GM18505 (cell line): ENCODE measurements around the gene HOXB7.
A peak's percentile ranks its signal among the peaks of the same experiment; 100 is the strongest.

Experiments used
- ATAC-seq: cut with Tn5 transposase; IDR thresholded peaks from one replicate; pipeline ENCODE4 v1.9.1; 2021; ENCODE audit not compliant: unreplicated experiment
- POLR2A ChIP-seq: IDR thresholded peaks from 4 replicates; pipeline ENCODE4 v1.6.1; 2011; ENCODE audit warnings: borderline replicate concordance; ENCODE audit not compliant: insufficient read depth, insufficient read length; ENCODE audit errors: extremely low read depth

Gene HOXB7

DNA sequence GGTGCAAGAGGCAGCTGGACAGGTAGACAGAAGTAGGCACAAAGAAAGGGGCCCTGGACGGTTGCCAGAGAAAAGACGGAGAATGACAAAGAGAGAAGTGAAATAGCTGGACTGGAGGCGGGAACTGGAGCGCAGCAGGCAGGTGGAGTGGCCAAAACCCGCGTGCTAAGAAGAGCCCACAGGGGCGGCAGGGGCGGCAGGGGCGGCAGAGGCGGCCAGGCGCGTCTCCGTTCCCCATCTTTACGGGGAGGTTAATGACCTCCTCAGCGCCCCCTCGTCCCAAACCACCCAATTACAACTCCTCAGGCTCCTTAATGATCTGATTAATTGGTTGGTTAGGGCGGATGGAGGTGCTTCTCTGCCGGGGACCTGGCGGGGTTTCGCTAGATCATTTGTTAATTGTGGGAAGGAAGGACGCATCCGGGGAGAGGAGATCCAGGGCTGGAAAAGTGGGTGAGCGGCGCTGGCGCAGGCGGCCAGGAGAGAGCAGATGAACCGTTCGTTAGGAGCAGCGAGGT lies 30.8 kb upstream of the HOXB7 start:
- no peak for TF ChIP-seq POLR2A
- ATAC-seq = no peak

DNA sequence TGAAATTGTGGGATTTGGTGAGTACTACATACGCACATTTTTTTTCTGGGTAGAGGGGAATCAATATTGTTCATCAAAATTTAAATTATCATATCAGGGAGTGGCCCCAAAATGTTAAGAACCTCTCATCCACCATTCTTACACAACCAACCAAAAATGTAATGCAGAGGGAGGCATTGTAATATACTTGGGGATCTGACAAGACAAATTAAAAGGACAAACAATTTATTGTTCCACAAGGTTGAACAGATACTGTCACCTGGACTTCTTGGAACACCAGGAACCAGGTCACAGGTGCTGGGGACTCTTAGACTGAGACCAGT lies 30.0 kb upstream of the HOXB7 start:
- TF ChIP-seq POLR2A = no peak
- no peak for ATAC-seq

DNA sequence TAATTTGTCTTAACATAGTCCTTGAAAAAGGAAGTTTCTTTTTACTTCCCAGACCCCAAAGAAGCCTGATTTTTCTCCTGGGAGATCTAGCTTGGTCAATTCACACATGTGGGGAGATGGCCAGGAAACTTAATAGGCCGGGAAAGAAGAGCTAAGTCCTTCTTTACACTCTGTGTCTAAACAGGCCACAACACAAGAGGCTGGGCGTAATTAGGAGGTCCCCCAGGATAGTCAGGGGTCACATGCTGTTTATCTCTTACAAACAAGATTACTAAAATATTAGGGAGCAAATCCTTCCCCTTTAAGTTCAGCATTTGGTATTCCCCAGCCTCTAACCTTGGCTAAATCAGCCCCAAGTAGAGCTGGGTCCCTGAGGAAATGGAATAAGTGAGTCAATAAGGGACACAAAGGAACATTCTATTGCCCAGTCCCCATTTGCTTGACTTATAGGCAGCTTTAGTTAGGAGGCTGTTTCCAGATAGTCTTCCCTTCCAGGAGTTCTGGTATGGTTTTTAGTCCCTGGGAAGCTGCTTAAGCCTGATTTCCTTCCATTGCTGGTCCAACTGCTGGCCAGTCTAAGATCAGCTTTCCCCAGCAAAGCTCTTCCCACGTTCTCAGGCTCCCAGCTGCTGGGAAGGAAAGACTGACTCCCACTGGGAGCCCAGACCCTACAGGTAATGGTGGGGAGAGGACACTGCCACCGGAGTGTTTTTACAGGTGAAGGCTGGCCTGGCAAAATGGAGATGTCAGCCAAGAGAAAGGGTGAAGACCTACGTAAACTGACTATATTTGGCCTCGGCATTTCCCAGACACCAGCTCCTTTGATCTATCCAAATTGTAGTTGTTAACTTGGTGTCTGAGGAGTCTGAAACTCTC lies 29.4 kb upstream of the HOXB7 start:
- TF ChIP-seq POLR2A = no peak
- no peak for ATAC-seq

DNA sequence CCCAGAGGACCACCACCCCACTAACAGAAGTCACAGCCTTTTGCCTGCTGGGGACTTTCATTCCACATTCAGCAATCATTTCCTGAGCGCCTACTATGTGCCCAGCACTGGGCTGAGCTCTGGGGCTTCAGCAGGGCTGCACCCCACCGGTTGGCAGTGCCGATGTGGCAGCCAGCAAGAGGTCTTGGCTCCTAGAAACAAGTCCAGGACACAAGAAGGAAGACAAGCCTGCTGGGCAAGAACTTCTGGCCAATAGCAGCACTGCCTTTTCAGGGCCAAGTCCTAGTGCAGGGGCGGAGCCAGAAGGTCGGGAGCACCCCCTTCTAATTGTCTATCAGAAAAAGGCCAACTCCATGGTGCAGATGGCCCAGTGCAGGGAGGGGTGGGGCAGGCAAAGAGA lies 28.3 kb upstream of the HOXB7 start:
- no peak for ATAC-seq
- no peak for TF ChIP-seq POLR2A

DNA sequence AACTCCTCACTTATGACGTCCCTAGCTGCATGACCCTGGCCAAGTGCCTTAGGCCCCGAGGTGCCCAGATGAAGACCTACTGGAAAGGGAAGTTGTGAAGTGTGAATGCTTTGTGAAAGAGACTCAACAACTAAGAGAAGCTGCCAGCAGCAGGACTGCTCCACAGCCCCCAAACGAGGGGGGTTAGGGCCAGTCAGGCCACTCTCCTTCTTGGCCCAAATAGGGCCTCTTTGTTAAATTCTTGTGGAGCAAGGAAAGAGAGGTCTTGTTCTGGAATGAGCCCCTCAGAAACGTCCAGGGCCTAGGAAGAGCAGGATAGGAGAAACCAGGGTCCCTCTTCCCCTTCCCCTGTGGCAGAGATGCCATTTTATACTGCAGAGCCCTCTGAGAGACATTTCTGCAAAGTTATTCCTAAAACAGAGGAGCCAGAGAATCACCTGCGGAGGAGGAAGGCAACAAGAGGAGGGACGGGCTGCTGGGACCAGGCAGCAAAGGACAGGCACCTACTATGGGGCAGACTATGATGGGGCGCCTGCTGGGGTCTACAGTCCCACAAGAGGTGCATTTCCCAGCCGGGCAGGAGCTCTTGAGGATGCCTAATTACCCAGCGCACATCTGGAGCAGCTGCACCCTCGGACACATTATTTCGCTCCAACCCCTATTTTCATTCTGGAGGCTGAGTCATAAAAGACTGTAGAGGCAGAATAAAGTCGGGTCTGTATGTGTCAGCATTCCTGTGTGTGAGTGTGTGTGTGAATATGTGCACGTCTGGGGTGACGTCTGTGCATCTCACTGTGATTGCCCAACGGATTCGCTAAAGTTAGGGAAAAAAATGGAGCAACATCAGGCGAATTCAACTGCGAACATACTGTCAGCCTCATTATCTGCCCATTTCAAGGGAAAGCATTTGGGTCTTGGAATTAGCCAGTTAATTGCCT lies 26.8 kb upstream of the HOXB7 start:
- TF ChIP-seq POLR2A = no peak
- no peak for ATAC-seq

DNA sequence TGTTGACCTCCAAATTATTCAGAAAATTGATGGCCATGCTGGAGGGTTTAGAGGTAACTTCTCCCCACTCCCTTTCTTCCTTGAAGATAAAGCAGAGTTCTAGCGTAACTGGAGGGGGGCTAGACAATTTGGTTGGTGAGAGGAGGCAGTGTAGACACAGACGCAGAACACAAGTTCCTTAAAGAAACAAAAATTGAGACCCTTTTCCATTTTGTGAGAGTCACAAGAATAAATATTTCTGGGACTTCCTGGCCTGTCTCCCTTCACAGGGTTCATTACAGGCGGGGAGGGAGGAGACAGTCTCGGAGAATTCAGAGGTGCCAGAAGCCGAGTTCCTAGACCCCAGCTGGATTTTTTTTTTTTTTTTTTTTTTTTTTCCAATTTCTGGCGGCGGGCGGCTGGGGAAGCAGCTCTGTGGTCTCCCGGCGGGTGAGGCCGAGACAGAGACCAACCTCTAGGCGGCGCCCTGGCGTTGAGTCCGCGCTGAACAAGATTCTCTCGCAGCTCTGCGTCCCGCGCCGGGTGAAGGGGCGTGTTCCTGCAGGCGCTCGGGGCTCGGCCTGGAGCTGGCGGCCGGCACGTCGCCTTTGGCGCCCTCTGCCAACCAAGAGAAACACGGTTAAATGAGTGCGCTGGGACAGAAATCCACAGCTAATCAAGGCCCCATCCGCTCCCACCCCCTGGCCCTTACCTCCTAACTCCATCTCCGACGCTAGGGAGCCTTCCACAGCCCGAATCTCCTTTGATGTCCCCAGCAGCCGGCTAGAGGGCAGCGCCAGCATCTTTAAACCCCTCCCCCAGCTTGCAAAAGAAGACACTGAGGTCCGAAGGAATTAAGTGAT lies 25.6 kb upstream of the HOXB7 start:
- peak; percentile 62 for ATAC-seq
- TF ChIP-seq POLR2A = no peak

DNA sequence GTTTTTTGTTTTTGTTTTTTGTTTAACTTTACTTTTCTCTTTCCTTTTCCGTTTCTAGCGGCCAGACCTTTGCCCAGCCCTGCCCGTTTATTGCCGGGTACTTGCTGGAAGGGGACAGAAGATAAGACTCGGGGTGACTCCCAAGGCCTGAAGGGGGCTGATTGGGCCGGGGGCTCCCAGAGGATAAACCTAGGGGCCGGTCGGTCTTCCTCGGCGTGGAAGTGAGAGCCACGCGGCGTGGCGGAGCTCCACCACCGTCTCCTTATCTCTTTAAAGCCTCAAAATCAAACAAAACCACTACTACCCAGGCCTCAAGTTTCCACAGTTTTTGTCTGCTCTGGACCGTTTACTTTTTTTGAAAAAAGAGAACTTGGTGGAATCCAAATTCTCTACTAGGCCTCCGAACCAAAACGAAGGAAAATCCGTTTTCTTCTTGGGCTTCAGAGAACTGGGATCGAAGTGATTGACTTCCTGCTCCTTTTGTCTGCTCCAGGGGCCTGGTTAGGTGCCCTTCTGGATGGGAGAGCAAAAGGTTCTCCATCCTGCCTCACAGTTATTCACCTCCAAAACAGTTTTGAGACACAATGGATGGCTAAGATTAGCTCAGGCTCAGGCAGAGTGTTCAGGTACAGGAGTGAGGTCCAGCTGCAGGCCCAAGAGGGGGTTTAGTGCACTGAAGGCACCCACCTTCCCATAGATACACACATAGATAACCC lies 23.8 kb upstream of the HOXB7 start:
- no peak for TF ChIP-seq POLR2A
- no peak for ATAC-seq

DNA sequence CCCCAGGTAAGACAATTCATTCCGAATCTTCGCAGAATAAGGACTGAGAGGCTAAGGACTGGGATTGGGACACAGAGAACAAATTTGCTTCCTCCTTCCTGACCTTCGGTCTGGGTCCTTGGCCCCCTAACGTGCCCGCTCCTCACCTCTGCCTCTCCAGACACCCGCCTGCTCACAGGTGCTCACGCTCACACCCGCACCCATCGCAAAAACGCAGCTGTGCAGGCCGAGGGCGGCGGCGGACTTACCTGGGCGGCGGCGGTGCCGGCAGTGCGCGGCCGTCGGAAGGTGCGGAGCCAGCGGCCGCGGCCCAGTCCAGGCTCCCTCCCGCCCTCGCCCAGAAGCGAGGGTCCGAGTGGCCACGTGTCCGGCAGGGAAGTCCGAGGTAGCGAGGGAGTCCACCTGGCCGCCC lies 22.5 kb upstream of the HOXB7 start:
- no peak for TF ChIP-seq POLR2A
- no peak for ATAC-seq

DNA sequence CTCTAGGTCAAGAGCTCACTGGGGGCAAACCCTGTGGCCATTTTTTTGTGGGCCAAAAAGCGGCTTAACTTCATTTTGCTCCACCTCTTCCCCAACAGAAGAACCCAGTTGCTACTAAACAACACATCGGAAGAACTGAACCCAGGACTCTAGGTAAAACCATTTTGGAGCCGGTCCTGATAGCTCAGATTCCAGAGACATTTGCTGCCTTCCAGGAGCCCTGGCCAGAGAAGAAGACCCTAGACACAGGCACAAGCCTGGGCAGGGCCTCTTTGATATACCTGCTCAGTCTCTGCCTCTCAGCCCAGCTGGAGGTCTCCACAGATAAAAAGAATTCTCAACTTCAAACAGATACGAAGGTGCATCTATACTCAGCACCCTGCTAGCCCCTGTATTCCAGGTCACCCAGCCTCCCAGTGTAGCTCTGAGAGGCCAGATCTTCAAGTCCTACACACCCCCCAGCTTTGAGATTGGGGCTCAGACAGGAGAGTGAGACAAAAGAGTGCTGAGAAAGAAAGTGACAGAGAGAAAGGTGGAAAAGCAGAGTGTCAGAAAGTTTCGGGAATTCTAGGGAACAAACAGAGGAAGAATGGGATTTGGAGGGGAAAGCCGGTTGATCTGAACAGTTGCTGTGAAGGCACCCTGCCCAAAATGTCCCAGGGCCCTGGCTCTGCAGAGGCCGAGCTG lies 21.9 kb upstream of the HOXB7 start:
- ATAC-seq = no peak
- no peak for TF ChIP-seq POLR2A

DNA sequence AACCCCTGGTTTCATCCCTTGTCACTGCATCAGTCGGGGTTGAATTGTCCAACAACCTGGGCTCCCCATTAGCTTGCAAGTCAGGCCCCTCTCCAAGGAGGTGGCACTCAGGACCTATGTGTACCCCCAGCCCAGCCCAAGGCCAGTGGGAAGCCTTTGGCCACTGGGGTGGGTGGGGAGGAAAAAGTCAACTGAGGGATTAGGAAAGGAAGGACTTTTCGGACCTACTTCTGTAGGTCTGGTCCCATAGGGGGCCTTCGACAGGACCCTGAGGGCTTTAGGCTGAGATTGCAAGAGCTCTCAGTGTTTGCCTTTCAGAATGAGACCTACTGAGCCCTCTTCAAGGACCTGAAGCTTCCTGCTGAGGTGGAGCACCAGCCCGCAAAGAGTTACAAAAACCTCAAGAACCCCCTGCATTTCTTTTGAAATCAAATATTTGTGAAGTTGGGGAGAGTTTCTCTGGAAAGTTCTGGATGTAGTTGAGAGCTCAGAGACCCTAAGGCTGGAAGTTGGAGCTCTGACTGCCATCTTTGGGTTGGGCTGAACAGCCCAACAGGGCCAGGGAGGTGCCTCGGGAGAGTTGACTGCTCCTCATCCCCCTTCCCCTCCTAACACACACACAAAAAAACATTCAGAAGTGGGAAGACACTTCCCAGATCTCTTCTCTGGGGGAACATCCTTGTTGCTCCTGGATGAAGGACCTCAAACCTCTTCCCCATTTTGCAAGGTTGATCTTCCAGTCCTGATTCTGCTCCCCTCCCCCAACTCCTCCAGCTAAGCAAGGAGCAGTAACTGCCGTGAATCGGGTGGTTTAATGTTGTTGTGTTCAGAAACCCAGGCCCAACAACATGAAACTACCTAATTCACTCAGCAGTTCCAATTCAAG lies 21.1 kb upstream of the HOXB7 start:
- TF ChIP-seq POLR2A = no peak
- ATAC-seq = no peak
